Keratinocyte (primary cell): ENCODE measurements around the gene KANSL2.

Source experiments
- CTCF ChIP-seq, 3 experiments: IDR thresholded peaks in 1 of 3; conservative IDR thresholded peaks in 1 of 3; optimal IDR thresholded peaks in 1 of 3; 2 replicates in 2 of 3; 3 replicates in 1 of 3; pipeline versions ENCODE3 to v1.5.1; 2011; ENCODE audit warnings: low read length in 3 of 3, mild to moderate bottlenecking in 3 of 3, moderate library complexity in 2 of 3, control low read depth in 1 of 3, inconsistent platforms in 1 of 3; ENCODE audit not compliant: insufficient read depth in 2 of 3; ENCODE audit errors: extremely low read depth in 1 of 3
- EZH2 ChIP-seq: IDR thresholded peaks from one replicate; pipeline ENCODE4 v1.6.1; 2012; ENCODE audit warnings: inconsistent platforms, mild to moderate bottlenecking, low read length, moderate library complexity

GRCh38 chr12:48712209-48712608 lies 30.2 kb upstream of the KANSL2 start:
- TF ChIP-seq CTCF (optimal IDR thresholded peaks at IDR 0.05 in 1 of 3, IDR thresholded peaks at IDR 0.05 in 1 of 3, conservative IDR thresholded peaks at IDR 0.05 in 1 of 3; ENCODE audit: extremely low read depth in 1 of 3, insufficient read depth in 2 of 3, low read length in 3 of 3) (no peak), EZH2 (no peak)
